ENCODE results near the gene CCL1.

Gene CCL1, protein sequence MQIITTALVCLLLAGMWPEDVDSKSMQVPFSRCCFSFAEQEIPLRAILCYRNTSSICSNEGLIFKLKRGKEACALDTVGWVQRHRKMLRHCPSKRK

DNA sequence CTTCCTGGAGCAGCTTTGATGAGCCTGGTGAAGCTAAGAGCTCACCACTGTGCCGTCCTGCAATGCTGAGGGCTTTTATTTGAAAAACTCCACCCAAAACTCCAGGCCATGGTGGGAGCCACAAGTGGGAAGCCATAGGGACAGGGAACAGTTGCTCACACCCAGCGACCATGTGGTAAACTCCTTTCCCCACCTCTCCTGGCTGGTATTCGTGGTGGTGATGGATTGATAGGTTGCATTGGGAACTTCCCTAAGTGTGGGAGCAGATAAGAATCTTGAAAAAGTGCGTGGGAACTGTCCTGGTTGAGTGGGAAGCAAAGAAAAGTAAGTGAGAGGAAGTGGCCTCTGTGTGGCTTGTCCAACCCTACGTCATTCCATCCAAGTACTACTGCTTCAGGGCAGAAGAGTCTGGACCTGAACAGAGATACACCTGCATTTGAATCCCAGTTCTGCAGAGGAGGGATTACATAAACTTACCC, at the start of gene CCL1:
Gene CCL1, minus strand, starts transcription at position 51 of the 479 bp plus-strand sequence. CDS start 72 bp downstream, outside the sequence.
- ATAC-seq: no peak
- no peak for TF ChIP-seq ESRRG (CRISPR knock-in tag; IDR thresholded peaks at IDR 0.05)
- TF ChIP-seq TOX (CRISPR knock-in tag; IDR thresholded peaks at IDR 0.05; ENCODE audit: borderline replicate concordance): no peak
- TF ChIP-seq, protein P1, sequence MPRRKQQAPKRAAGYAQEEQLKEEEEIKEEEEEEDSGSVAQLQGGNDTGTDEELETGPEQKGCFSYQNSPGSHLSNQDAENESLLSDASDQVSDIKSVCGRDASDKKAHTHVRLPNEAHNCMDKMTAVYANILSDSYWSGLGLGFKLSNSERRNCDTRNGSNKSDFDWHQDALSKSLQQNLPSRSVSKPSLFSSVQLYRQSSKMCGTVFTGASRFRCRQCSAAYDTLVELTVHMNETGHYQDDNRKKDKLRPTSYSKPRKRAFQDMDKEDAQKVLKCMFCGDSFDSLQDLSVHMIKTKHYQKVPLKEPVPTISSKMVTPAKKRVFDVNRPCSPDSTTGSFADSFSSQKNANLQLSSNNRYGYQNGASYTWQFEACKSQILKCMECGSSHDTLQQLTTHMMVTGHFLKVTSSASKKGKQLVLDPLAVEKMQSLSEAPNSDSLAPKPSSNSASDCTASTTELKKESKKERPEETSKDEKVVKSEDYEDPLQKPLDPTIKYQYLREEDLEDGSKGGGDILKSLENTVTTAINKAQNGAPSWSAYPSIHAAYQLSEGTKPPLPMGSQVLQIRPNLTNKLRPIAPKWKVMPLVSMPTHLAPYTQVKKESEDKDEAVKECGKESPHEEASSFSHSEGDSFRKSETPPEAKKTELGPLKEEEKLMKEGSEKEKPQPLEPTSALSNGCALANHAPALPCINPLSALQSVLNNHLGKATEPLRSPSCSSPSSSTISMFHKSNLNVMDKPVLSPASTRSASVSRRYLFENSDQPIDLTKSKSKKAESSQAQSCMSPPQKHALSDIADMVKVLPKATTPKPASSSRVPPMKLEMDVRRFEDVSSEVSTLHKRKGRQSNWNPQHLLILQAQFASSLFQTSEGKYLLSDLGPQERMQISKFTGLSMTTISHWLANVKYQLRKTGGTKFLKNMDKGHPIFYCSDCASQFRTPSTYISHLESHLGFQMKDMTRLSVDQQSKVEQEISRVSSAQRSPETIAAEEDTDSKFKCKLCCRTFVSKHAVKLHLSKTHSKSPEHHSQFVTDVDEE (CRISPR knock-in tag; IDR thresholded peaks at IDR 0.05): no peak
- TF ChIP-seq, protein P2, sequence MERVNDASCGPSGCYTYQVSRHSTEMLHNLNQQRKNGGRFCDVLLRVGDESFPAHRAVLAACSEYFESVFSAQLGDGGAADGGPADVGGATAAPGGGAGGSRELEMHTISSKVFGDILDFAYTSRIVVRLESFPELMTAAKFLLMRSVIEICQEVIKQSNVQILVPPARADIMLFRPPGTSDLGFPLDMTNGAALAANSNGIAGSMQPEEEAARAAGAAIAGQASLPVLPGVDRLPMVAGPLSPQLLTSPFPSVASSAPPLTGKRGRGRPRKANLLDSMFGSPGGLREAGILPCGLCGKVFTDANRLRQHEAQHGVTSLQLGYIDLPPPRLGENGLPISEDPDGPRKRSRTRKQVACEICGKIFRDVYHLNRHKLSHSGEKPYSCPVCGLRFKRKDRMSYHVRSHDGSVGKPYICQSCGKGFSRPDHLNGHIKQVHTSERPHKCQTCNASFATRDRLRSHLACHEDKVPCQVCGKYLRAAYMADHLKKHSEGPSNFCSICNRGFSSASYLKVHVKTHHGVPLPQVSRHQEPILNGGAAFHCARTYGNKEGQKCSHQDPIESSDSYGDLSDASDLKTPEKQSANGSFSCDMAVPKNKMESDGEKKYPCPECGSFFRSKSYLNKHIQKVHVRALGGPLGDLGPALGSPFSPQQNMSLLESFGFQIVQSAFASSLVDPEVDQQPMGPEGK (CRISPR knock-in tag; IDR thresholded peaks at IDR 0.05; ENCODE audit: borderline replicate concordance): no peak
- TF ChIP-seq, protein P3, sequence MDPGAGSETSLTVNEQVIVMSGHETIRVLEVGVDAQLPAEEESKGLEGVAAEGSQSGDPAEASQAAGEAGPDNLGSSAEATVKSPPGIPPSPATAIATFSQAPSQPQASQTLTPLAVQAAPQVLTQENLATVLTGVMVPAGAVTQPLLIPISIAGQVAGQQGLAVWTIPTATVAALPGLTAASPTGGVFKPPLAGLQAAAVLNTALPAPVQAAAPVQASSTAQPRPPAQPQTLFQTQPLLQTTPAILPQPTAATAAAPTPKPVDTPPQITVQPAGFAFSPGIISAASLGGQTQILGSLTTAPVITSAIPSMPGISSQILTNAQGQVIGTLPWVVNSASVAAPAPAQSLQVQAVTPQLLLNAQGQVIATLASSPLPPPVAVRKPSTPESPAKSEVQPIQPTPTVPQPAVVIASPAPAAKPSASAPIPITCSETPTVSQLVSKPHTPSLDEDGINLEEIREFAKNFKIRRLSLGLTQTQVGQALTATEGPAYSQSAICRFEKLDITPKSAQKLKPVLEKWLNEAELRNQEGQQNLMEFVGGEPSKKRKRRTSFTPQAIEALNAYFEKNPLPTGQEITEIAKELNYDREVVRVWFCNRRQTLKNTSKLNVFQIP (CRISPR knock-in tag; IDR thresholded peaks at IDR 0.05; ENCODE audit: borderline replicate concordance, low read depth): no peak
- no peak for TF ChIP-seq ZNF565 (CRISPR knock-in tag; conservative IDR thresholded peaks at IDR 0.05; ENCODE audit: low read depth)
- TF ChIP-seq ZNF8 (CRISPR knock-in tag; IDR thresholded peaks at IDR 0.05): no peak
- TF ChIP-seq PPARA (CRISPR knock-in tag; IDR thresholded peaks at IDR 0.05; ENCODE audit: borderline replicate concordance): no peak
- TF ChIP-seq RARB (CRISPR knock-in tag; IDR thresholded peaks at IDR 0.05): no peak
- no peak for TF ChIP-seq ZNF70 (CRISPR knock-in tag; IDR thresholded peaks at IDR 0.05)
- no peak for TF ChIP-seq ZFP3 (CRISPR knock-in tag; IDR thresholded peaks at IDR 0.05)
- TF ChIP-seq ISL1 (CRISPR knock-in tag; IDR thresholded peaks at IDR 0.05): no peak
- no peak for TF ChIP-seq ZFP30 (CRISPR knock-in tag; IDR thresholded peaks at IDR 0.05)
- TF ChIP-seq GLIS3 (CRISPR knock-in tag; IDR thresholded peaks at IDR 0.05): no peak
- TF ChIP-seq, protein P4, sequence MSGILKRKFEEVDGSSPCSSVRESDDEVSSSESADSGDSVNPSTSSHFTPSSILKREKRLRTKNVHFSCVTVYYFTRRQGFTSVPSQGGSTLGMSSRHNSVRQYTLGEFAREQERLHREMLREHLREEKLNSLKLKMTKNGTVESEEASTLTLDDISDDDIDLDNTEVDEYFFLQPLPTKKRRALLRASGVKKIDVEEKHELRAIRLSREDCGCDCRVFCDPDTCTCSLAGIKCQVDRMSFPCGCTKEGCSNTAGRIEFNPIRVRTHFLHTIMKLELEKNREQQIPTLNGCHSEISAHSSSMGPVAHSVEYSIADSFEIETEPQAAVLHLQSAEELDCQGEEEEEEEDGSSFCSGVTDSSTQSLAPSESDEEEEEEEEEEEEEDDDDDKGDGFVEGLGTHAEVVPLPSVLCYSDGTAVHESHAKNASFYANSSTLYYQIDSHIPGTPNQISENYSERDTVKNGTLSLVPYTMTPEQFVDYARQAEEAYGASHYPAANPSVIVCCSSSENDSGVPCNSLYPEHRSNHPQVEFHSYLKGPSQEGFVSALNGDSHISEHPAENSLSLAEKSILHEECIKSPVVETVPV (CRISPR knock-in tag; IDR thresholded peaks at IDR 0.05): no peak
- no peak for TF ChIP-seq ARNTL (CRISPR knock-in tag; IDR thresholded peaks at IDR 0.05; ENCODE audit: borderline replicate concordance, low read depth)

DNA sequence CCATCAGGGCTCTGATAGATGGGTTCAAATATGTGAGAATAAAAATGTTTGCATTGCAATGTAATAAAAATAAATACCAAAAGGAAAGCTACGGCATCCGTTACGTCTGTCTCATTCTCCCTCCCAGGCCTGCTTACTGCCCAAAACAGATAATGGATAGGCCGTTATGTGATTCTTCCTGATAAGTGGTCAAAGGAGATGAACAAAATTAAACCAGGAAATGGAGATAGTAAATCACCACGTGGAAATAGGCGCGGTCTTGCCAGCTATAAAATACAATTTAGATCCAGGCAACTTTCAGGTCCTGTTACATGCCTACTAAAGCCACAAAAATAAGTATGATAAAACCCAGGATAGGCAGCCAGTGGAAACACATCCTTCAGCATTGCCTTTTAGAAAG, 49.5 kb upstream of the CCL1 start:
- ATAC-seq: no peak
- TF ChIP-seq GLIS3 (CRISPR knock-in tag; IDR thresholded peaks at IDR 0.05) (no peak), ZC3H10 (CRISPR knock-in tag; IDR thresholded peaks at IDR 0.05) (no peak), ISL1 (CRISPR knock-in tag; IDR thresholded peaks at IDR 0.05) (no peak), ZNF565 (CRISPR knock-in tag; conservative IDR thresholded peaks at IDR 0.05; ENCODE audit: low read depth) (no peak), RARB (CRISPR knock-in tag; IDR thresholded peaks at IDR 0.05) (no peak), CSDC2 (CRISPR knock-in tag; IDR thresholded peaks at IDR 0.05) (no peak), ARNTL (CRISPR knock-in tag; IDR thresholded peaks at IDR 0.05; ENCODE audit: borderline replicate concordance, low read depth) (no peak)
- TF ChIP-seq, protein P1 (CRISPR knock-in tag; IDR thresholded peaks at IDR 0.05): no peak

Data from SK-N-SH treated with all-trans-retinoic acid at 6 μM for 48 hours (cell line).